Measurements from ENCODE around the gene GTPBP3. TPM values are rescaled to one million over a fixed set of nuclear protein-coding genes. Genes with fewer than 3 reads are reported as not detected.

Gene GTPBP3
- total and polyA plus RNA-seq, 8 donors, result 16.9 to 29.0 (median 21.8) TPM

- Histone ChIP-seq H3K9me3 (peaks cover 0 to 2% of the 10 kb centered on the region in 2 donors), H3K36me3 (peaks cover 0 to 9% of the 10 kb centered on the region in 2 donors), H3K27me3 (peaks cover 0 to 16% of the 10 kb centered on the region in 2 donors), H3K4me3 (peak within 1 kb of the TSS; percentile 74 to 78), H3K4me1 (peaks cover 12 to 51% of the 10 kb centered on the region in 2 donors), H3K27ac (peak within 1 kb of the TSS; percentile 45 to 70)
- intact Hi-C loops (cut with DNase I), result no loop called here
- peak; percentile 94 to 97 (median 96) for DNase-seq
- ATAC-seq, result peak; percentile 77
- TF ChIP-seq CTCF (IDR thresholded peaks at IDR 0.05), result no peak
These were observed 2.6 kb upstream of the GTPBP3 start, which contains the start of gene ANO8 for GRCh38 chr19:17334414-17335409. TSS of gene ANO8 (minus strand) at chr19:17334855. CDS start at chr19:17334670, 185 bp downstream.

GRCh38 chr19:17335575-17335974 is 1.8 kb upstream of the GTPBP3 start:
- no peak for ATAC-seq
- H3K27me3 ChIP-seq, result peaks cover 0 to 7% of the 10 kb centered on the region in 2 donors
- peak overlapping the region in 1 of 2 donors; percentile 74 for H3K4me3 ChIP-seq
- intact Hi-C loops (cut with DNase I), result no loop called here
- no peak overlapping the region for H3K27ac ChIP-seq
- no peak for DNase-seq
- peaks cover 12 to 51% of the 10 kb centered on the region in 2 donors for H3K4me1 ChIP-seq
- peaks cover 0 to 6% of the 10 kb centered on the region in 2 donors for H3K36me3 ChIP-seq
- no peak for TF ChIP-seq CTCF (IDR thresholded peaks at IDR 0.05)
- H3K9me3 ChIP-seq, result peaks cover 0 to 2% of the 10 kb centered on the region in 2 donors

GRCh38 chr19:17337675-17338432 is 501 bp downstream of the GTPBP3 start:
- no peak for ATAC-seq
- H3K4me1 ChIP-seq, result peaks cover 12 to 50% of the 10 kb centered on the region in 2 donors
- intact Hi-C loops (cut with DNase I), result no loop called here

GRCh38 chr19:17338433-17339078 is 1.2 kb downstream of the GTPBP3 start:
- peaks cover 12 to 43% of the 10 kb centered on the region in 2 donors for H3K4me1 ChIP-seq
- no peaks in the 10 kb centered on the region for H3K9me3 ChIP-seq
- TF ChIP-seq CTCF (IDR thresholded peaks at IDR 0.05), result no peak
- ATAC-seq (no peak), DNase-seq (peak in 1 of 4 donors; percentile 29)
- H3K27me3 ChIP-seq, result no peaks in the 10 kb centered on the region
- peaks cover 0 to 8% of the 10 kb centered on the region in 2 donors for H3K36me3 ChIP-seq
- intact Hi-C loops (cut with DNase I), result no loop called here
- H3K4me3 ChIP-seq, result peak overlapping the region; percentile 68 to 72
- no peak overlapping the region for H3K27ac ChIP-seq

More at GRCh38 chr19:17337675-17338432, 501 bp downstream of the GTPBP3 start:
- no peak for TF ChIP-seq CTCF (IDR thresholded peaks at IDR 0.05)
- Histone ChIP-seq H3K4me3 (peak overlapping the region; percentile 68 to 72), H3K27ac (peak overlapping the region in 1 of 2 donors; percentile 92), H3K36me3 (peaks cover 0 to 10% of the 10 kb centered on the region in 2 donors), H3K27me3 (no peaks in the 10 kb centered on the region), H3K9me3 (peaks cover 0 to under 1% of the 10 kb centered on the region in 2 donors)
- DNase-seq, result no peak
